ENCODE data around the gene CALHM6. TPM values are rescaled to one million over a fixed set of nuclear protein-coding genes. Genes with fewer than 3 reads are reported as not detected.

The CALHM6 gene
- total RNA-seq, 2 donors from 2014 or later: 1.3 to 2.3 TPM

- Histone ChIP-seq H3K4me1 (peaks cover 8% of the 10 kb centered on the region), H3K36me3 (replicated peaks in 1 of 2; ENCODE audit: insufficient read depth in 1 of 2, low read depth in 2 of 2) (no peaks in the 10 kb centered on the region), H3K9me3 (no peaks in the 10 kb centered on the region), H3K27me3 (no peaks in the 10 kb centered on the region), H3K27ac (no peak overlapping the region), H3K4me3 (no peak overlapping the region)
- intact Hi-C loops (cut with DNase I): no loop called here
- ATAC-seq (no peak), DNase-seq (no peak)
- WGBS, 2 donors: 72 to 76% methylated on average over 1 of the region's 1 CpG
- no peak for TF ChIP-seq CTCF (IDR thresholded peaks at IDR 0.05)
- no peak for TF ChIP-seq POLR2A (IDR thresholded peaks at IDR 0.05)
Observed at GRCh38 chr6:116446399-116446798, 14.8 kb upstream of the CALHM6 start.

- DNase-seq (no peak), ATAC-seq (no peak)
- Histone ChIP-seq H3K27me3 (no peaks in the 10 kb centered on the region), H3K4me1 (peaks cover 11% of the 10 kb centered on the region), H3K9me3 (no peaks in the 10 kb centered on the region), H3K4me3 (no peak overlapping the region), H3K36me3 (replicated peaks in 1 of 2; ENCODE audit: insufficient read depth in 1 of 2, low read depth in 2 of 2) (no peaks in the 10 kb centered on the region), H3K27ac (peak overlapping the region in 1 of 4 donors; percentile 39)
- intact Hi-C loops (cut with DNase I): no loop called here
- WGBS, 2 donors: 46 to 62% methylated on average over 3 of the region's 3 CpGs
- TF ChIP-seq CTCF (IDR thresholded peaks at IDR 0.05) (no peak), POLR2A (IDR thresholded peaks at IDR 0.05) (no peak)
Observed at GRCh38 chr6:116447052-116447451, 14.1 kb upstream of the CALHM6 start.

DNA sequence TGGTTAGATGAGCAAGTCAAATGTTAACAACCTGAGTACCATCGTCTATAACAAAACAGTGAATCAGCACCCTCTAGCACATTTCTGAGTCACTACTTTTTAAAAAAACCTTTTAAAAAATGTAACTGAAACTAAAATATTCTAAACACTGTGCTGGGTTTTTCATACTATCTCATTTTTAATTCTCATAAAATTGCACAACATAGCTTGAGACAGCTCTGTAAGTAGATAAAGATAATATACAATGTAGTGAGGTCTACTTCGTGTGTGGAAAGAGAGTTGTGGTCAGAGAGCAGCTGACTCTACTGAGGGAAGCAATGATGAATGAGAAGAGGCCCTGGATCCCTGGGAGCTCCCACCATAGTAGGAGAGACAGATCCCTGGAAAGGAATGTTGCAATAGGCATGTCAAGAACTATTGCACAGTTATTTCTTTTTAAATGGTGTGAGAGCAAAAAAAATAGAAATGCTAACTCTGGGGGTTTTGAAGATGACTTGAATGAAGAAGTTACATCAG lies 13.6 kb upstream of the CALHM6 start:
- Histone ChIP-seq H3K4me1 (peaks cover 11% of the 10 kb centered on the region), H3K27me3 (no peaks in the 10 kb centered on the region), H3K36me3 (replicated peaks in 1 of 2; ENCODE audit: insufficient read depth in 1 of 2, low read depth in 2 of 2) (no peaks in the 10 kb centered on the region), H3K27ac (no peak overlapping the region), H3K9me3 (no peaks in the 10 kb centered on the region), H3K4me3 (no peak overlapping the region)
- ATAC-seq (no peak), DNase-seq (peak in 2 of 4 donors; percentile 7 to 59)
- no peak for TF ChIP-seq POLR2A (IDR thresholded peaks at IDR 0.05)
- no peak for TF ChIP-seq CTCF (IDR thresholded peaks at IDR 0.05)
- intact Hi-C loops (cut with DNase I): no loop called here
- WGBS, 2 donors: 17 to 23% methylated on average over 2 of the region's 2 CpGs

DNA sequence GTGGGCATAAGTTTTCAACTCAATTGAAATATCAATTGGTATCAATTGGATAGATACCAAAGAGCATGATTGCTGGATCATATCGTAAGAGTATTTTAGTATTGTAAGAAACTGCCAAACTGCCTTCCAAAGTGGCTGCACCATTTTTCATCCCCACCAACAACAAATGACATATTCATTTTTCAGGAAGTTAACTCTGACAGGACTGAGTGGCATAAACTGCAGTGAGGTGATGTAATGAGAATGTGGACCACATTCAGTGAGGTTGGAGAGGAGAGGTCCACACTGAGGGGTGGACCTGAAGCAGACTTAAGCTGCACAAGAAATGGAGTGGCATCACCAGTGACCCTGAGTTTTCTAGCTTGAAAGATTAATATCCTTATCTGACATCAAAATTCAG lies 11.6 kb upstream of the CALHM6 start:
- DNase-seq (no peak), ATAC-seq (no peak)
- no peaks in the 10 kb centered on the region for H3K9me3 ChIP-seq
- peaks cover 11% of the 10 kb centered on the region for H3K4me1 ChIP-seq
- no peak overlapping the region for H3K4me3 ChIP-seq
- TF ChIP-seq CTCF (IDR thresholded peaks at IDR 0.05): no peak
- no peak for TF ChIP-seq POLR2A (IDR thresholded peaks at IDR 0.05)
- H3K27ac ChIP-seq: no peak overlapping the region
- no peaks in the 10 kb centered on the region for H3K27me3 ChIP-seq
- intact Hi-C loops (cut with DNase I): no loop called here
- H3K36me3 ChIP-seq (replicated peaks in 1 of 2; ENCODE audit: insufficient read depth in 1 of 2, low read depth in 2 of 2): no peaks in the 10 kb centered on the region
- 65 to 80% methylated on average over 1 of the region's 1 CpG for WGBS, 2 donors

- peaks cover 11% of the 10 kb centered on the region for H3K4me1 ChIP-seq
- no peak overlapping the region for H3K4me3 ChIP-seq
- H3K9me3 ChIP-seq: no peaks in the 10 kb centered on the region
- no peak for DNase-seq
- 12 to 13% methylated on average over 1 of the region's 1 CpG for whole genome bisulfite sequencing, 2 donors
- no peak for ATAC-seq
- peak overlapping the region in 1 of 4 donors; percentile 55 for H3K27ac ChIP-seq
- no peaks in the 10 kb centered on the region for H3K27me3 ChIP-seq
- intact Hi-C loops (cut with DNase I): no loop called here
- H3K36me3 ChIP-seq (replicated peaks in 1 of 2; ENCODE audit: insufficient read depth in 1 of 2, low read depth in 2 of 2): no peaks in the 10 kb centered on the region
- no peak for TF ChIP-seq CTCF (IDR thresholded peaks at IDR 0.05)
- TF ChIP-seq POLR2A (IDR thresholded peaks at IDR 0.05): no peak
Observed at GRCh38 chr6:116450185-116450710, 10.9 kb upstream of the CALHM6 start.

Data from body of pancreas (tissue), 4 donors.